C4-2B (cell line): Measurements from ENCODE around the gene FLAD1.

ENCODE experiments used
- H3K27ac ChIP-seq: fragments of 450-650 bp; 2 replicates; pipeline ENCODE4 v1.5.1; 2017
- ZFX ChIP-seq: fragments of 450-650 bp; IDR thresholded peaks from 2 replicates; pipeline ENCODE4 v1.6.1; 2017
- TF ChIP-seq, protein P1 (sequence below): fragments of 450-650 bp; conservative IDR thresholded peaks from 2 replicates; pipeline ENCODE4 v1.5.1; 2017; ENCODE audit warnings: mild to moderate bottlenecking

The FLAD1 gene

DNA sequence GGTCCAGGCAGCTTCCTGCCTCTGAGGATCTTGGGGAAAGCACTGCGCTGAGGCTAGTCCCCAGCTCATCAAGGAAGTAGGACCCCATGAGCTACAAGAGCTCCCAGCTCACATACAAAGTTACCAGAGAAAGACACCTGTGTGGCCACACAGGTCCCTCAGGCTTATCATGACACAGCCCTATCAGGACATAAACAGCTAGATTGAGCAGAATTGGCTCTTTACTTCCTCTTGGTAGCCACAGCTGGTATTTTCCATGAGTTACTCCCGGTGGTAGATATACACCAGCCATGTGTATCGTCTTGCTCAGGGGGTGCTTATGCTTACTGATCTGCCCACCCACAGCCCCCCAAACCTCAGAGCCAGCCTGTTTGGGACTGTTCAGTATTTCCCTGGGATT, 11.4 kb downstream of the FLAD1 start:
- TF ChIP-seq ZFX: no peak
- TF ChIP-seq, protein P1, sequence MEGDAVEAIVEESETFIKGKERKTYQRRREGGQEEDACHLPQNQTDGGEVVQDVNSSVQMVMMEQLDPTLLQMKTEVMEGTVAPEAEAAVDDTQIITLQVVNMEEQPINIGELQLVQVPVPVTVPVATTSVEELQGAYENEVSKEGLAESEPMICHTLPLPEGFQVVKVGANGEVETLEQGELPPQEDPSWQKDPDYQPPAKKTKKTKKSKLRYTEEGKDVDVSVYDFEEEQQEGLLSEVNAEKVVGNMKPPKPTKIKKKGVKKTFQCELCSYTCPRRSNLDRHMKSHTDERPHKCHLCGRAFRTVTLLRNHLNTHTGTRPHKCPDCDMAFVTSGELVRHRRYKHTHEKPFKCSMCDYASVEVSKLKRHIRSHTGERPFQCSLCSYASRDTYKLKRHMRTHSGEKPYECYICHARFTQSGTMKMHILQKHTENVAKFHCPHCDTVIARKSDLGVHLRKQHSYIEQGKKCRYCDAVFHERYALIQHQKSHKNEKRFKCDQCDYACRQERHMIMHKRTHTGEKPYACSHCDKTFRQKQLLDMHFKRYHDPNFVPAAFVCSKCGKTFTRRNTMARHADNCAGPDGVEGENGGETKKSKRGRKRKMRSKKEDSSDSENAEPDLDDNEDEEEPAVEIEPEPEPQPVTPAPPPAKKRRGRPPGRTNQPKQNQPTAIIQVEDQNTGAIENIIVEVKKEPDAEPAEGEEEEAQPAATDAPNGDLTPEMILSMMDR: no peak
- H3K27ac ChIP-seq: no peak overlapping the region

DNA sequence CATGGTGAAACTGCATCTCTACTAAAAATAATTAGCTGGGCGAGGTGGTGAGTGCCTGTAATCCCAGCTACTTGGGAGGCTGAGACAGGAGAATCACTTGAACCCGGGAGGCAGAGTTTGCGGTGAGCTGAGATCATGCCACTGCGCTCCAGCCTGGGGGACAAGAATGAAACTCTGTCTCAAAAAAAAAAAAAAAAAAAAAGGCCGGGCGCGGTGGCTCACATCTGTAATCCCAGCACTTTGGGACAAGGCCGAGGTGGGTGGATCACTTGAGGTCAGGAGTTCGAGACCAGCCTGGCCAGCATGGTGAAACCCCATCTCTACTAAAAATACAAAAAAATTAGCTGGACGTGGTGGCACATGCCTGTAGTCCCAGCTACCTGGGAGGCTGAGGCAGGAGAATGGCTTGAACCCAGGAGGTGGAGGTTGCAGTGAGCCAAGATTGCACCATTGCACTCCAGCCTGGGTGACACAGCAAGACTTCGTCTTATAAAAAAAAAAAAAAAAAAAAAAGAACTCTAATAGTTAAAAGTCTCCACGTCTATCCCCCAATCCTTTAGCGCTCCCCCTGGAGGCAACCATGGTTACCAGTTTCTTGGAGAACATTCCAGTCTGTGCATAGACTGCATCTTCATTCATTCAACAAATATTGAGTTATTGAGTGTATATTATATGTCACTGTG, 12.3 kb downstream of the FLAD1 start:
- TF ChIP-seq, protein P1: peak; percentile 72

DNA sequence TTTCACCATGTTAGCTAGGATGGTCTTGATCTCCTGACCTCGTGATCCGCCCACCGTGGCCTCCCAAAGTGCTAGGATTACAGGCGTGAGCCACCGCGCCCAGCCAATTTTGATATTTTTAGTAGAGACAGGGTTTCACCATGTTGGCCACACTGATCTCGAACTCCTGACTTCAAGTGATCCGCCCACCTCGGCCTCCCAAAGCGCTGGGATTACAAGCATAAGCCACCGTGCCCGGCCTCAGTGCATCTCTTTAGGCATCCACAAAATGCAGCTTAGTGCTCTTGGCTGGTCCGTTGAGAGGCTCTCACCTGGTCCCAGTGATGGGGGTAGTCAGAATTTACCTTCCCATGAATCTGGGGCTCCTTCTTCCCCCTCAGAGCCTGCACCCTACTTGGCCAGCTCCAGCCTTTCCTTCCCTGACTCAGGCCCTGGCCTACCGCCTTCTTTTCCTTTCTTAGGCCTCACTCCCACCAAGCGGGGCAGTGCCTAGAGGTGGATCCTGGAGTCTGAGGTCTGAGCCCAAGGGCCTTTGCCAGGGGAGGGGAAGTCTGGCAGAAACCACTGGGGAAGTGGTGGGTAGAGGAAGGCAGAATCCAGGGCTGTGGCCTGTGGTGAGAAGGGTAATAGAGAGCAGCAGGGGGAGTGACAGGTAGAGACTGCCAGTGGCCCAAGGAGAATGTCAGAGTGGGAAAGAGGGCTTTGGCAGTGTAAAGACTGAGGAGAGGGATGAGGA, 14.0 kb downstream of the FLAD1 start:
- peak overlapping the region; percentile 10 for H3K27ac ChIP-seq
- no peak for TF ChIP-seq ZFX
- TF ChIP-seq, protein P1: no peak

More for the DNA sequence above, 12.3 kb downstream of the FLAD1 start:
- H3K27ac ChIP-seq: peak overlapping the region; percentile 1; the same call in 1 of the 2 replicates

DNA sequence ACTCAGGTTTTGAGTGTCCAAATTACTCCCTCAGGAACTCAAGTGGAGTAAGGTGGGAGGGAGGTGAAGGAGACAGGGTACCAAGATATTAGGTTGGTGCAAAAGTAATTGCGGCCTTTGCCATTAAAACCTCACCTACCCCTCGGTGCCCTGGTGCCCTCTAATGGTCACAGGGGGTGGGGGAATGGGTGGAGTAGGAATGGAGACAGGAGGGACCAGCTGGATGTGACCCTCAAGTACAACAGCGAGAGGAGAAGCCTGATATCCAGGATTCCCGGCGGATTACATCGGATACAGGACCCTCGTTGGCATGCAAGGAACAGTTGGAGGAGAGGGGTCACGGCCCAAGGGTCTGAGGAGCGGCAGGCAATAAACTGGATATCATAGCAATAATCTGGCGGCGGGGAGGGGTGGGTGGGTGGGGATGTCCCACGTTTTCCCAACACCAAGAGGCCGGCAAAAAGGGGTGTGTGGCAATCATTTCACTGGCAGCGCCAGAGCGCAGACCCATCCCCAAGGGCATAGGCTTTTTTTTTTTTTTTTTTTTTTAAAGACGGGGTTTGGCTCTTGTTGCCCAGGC, 15.1 kb downstream of the FLAD1 start:
- no peak overlapping the region; the same call in 1 of the 2 replicates for H3K27ac ChIP-seq
- TF ChIP-seq, protein P1: no peak
- no peak for TF ChIP-seq ZFX

DNA sequence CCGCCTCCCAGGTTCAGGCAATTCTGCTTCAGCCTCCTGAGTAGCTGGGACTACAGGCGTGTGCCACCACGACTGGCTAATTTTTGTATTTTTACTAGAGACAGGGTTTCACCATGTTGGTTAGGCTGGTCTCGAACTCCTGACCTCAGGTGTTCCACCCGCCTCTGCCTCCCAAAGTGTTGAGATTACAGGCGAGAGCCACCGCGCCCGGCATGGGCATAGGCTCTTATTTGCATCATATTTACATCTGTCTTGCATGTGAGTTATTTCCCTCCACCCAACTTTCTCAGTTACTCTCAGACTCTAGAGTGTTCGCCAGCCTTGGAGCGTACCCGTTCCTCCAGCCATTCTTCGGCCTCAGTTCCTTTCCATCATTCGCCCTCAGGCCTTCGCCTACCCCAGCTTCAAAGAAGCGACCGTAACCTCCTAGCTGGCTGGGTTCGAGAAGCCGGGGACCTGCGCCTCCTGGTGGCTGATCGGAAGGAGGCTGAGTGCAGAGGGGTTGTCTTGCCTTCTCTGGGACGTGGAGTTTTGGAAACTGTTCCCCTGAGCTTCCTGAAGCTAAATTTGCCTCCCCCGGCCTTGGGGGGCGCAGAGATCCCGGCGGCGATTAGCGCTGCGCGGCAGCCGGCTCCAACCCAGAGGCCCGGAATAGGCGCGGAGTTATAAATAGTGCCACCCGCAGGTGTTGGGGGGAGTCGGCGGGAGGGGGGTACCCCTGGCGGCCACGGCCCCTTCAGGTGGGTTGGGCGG, 15.8 kb downstream of the FLAD1 start:
- peak overlapping the region; percentile 99 for H3K27ac ChIP-seq
- TF ChIP-seq, protein P1: peak; percentile 82
- TF ChIP-seq ZFX: no peak

DNA sequence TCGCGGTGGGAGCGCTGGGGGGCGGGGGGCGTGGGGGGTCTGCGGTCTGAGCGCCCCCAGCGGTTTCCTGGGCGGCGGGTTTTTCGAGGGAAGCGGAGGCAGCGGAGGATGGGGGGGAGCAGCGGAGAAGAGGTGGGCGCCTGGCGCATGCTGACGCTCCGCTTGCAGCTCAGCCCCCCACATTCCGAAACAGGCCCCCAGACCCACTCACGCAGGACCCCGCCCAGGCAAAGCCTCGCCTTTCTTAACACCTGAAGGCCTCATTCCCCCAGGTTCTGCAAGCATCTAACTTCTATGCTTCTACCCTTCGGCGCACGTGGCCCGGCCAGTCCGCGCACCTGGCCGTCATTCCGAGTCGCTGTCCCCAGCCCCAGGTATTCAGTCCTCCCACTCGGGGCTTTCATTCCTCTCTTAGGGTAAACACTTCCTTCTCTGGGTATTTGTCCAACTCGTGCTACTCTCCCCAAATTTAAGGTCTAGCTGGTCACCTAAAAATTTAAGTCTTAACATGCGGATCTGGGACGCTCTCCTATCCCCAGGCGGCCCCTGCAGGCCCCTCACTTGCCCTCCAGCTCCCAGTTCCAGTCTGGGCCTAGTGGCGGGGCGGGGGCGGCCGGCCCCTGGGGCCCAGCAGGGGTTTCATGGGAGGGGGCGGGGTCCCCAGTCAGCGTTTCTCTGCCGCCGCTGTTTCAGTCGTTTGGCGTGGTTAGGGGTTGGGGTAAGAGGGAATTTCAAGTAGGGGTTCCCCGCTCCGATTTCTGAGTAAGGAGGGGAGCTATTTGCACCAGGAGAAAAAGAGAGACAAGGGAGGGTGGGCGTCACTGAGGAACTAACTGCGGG, 16.6 kb downstream of the FLAD1 start:
- TF ChIP-seq, protein P1: no peak
- H3K27ac ChIP-seq: peak overlapping the region; percentile 99
